ENCODE results near the gene LCOR.
"Not testable (repeated sequence)": the region's sequence is repeated elsewhere in the genome, so short reads cannot be mapped to it uniquely, and the experiment has no call there.

LCOR gene

DNA sequence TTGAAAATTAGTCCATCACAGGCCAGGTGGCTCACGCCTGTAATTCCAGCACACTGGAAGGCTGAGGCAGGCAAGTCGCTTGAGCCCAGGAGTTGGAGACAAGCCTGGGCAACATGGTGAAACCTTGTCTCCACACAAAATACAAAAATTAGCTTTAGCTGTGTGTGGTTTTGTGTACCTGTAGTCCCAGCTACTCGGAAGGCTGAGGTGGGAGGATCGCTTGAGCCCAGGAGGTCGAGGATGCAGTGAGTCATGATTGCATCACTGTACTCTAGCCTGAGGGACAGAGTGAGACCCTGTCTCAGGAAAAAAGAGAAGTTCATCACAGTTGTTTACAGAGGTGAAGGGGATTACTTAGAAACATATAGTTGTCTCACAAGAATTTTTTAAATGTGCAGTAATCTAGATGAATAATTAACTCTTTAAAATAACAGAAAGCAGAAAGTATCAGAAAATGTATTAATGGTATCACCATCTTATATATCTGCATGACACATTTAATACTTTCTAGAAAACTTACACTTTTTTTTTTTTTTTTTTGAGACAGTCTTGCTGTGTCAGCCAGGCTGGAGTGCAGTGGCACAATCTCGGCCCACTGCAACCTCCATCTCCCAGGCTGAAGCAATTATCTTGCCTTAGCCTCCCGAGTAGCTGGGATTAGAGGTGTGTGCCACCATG is 8.9 kb downstream of the LCOR start:
- DNase-seq: no peak

DNA sequence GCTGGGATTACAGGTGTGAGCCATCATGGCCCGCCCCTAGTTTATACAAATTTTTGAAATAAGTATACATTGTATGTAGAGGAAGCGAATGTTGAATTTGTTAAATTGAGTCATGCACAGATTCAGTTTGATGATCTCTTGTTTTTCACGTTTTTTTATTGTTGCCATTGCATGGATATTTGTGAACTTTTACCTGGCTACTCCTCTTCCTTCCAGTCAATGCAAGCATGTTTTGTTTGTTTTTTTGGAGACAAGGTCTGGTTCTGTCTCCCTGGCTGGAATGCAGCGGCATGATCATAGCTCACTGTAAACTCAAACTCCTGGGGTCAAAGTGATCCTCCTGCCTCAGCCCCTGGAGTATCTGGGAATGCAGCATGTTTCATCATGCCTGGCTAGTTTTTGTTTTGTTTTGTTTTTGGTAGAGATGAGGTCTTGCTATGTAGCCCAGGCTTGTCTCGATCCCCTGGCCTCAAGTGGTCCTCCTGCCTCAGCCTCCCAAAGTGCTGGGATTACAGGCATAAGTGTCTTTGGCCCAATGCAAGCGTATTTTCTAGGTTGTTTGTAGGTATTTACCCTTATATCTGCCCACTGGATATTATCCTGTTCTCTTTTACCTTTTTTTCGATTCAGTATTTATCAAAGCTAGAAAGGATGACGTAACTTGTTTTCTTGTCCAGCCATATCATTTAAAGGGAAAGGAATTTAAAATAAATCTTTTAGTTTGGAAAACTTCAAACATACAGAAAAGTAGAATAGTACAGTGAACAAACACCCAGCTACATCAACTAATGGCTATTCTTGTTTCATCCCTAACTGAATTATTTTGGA is 11.0 kb downstream of the LCOR start:
- DNase-seq: no peak

GRCh38 chr10:96843823-96844222 is 11.7 kb downstream of the LCOR start:
- DNase-seq: no peak

DNA sequence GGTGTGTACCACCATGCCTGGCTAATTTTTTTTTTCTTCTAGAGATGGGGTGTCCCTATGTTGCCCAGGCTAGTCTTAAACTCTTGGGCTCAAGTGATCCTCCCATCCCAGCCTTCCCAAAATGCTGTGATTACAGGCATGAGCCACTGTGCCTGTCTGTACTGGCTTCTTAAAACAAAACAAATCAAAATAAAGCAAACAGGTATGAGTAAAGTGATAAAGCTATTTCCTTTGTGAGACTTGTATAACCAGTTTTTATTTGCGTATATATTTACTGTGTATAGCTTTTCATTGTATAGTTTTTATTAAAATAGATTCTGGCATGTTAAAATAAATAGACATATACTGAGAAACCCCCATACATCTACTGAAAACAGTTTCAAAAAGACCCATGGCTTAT is 14.3 kb downstream of the LCOR start:
- DNase-seq: no peak

- no peak for DNase-seq
These were observed 14.8 kb downstream of the LCOR start for GRCh38 chr10:96846926-96847325.

GRCh38 chr10:96847356-96847755 is 15.3 kb downstream of the LCOR start:
- not testable (repeated sequence) for DNase-seq

DNA sequence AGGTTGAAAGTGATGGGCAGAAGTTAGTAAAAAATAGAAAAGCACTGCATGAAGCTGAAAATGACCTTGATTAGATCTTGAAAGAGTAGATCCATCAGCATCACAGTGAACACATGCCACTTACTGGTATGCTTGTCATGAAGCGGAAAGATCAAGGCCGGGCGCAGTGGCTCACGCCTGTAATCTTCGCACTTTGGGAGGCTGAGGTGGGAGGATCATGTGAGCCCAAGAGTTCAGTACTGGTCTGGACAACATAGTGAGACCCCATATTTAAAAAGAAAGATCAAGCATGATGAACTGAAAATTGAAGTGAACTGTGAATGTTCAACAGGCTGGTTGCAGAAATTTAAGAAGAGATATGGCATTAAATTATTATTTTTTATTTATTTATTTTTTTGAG is 18.0 kb downstream of the LCOR start:
- no peak for DNase-seq

DNA sequence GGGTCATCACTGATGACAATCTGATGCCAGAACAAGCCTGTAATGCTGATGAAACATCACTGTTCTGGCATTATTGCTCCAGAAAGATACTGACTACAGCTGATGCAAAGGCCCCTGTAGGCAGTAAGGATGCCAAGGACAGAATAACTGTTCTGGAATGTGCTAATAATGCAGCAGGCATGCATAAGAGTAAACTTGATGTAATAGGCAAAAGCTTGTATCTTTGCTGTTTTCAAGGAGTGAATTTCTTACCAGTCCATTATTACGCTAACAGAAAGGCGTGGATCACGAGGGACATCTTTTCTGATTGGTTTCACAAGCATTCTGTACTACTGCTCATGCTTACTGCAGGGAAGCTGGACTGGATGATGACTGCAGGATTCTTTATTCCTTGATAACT is 18.7 kb downstream of the LCOR start:
- DNase-seq: no peak

GRCh38 chr10:96851281-96851680 is 19.2 kb downstream of the LCOR start:
- no peak for DNase-seq

- DNase-seq: no peak
These were observed 24.2 kb downstream of the LCOR start for GRCh38 chr10:96856317-96856716.

- DNase-seq: no peak
These were observed 25.4 kb downstream of the LCOR start for GRCh38 chr10:96857301-96858012.

- DNase-seq: no peak
These were observed 26.1 kb downstream of the LCOR start for GRCh38 chr10:96858038-96858705.

DNA sequence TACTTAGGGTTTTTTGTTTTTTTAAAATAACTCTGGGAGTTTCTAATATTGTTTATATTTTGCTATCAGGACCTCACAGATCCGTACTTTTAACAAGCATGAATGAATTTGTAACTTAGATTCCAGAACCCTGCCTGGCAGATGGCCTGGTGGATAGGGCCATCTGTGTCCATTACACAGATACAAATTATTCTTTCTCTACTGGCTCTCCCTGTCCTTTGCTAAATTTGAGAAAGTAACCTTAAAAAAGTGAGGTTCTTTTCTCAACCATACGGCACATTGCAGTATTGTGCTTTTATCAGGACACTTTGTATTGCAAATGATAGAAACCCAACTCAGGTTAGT is 26.6 kb downstream of the LCOR start:
- no peak for DNase-seq

GRCh38 chr10:96860631-96861277 is 28.7 kb downstream of the LCOR start:
- DNase-seq: no peak

- no peak for DNase-seq
These were observed 31.9 kb downstream of the LCOR start for GRCh38 chr10:96863922-96864543.

GRCh38 chr10:96873086-96873485 is 41.0 kb downstream of the LCOR start:
- DNase-seq: no peak

DNA sequence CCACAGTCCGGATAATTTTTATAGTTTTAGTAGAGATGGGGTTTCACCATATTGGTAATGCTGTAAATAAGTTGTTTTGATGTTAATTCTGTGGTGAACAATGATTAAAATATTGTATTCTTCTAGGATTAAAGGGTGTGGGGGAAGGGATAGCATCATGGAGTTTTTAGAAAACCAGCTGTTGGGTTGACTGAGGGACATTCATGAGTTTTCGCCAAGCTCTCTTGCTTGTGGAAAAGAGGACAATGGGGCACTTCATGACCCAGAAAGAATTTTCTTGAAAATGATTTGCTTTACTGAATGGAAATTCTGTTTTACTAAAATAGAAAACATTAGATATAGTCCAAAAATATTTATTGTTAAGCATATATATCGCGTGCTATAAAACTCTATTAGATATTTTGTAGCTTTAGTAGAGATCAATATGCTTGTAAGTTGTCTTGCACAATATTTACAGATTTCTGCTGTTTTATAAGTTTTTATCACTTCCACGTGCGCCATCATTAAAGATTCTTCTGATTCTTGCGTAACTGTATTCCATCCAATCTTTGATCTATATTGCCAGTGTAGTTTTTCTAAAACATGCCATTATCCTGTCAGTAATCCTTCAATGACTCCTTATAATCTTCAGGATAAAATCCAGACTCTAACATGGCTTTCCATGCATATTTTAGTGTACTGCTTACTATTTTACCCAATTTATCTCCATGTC is 41.8 kb downstream of the LCOR start:
- DNase-seq: no peak

DNA sequence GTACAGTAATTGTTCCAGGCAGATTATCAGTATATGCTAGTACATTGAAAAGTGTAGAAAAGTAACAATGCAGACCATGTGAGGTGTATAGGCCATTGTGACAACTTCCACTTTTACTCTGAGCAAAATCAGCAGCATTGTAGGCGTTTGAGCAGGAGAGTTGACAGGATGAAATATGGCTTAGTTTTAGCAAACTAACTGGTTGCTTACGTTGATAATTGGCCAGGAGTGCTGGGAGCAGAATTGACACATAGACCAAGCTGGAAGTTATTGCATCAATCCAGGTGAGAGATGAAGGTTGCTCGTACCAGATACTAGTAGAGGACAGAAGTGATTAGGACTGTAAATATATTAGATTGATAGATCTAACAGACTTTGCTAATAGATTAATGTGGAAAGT is 46.0 kb downstream of the LCOR start:
- DNase-seq: no peak

DNA sequence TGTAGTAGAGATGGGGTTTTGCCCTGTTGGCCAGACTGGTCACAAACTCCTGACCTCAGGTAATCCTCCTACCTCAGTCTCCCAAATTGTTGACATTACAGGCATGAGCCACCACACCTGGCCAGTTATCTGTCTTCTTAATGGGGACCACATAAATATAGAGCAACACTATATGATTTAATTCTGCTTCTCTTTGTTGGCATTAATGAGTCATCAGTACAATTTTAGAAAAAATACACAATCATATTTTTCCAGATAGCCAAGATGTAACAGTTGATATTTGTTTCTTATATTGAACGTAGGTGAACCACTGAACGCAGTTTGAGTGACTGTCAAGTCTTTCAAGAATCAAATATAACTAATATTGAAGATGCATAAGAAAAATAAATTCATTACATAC is 48.5 kb downstream of the LCOR start:
- no peak for DNase-seq

GRCh38 chr10:96889415-96890171 is 57.5 kb downstream of the LCOR start:
- no peak for DNase-seq

- DNase-seq: no peak
These were observed 58.0 kb downstream of the LCOR start for GRCh38 chr10:96890172-96890513.

Data from stimulated activated CD4-positive, alpha-beta T cell treated with anti-CD3 and anti-CD28 coated beads, Interleukin-12 subunit alpha, Interleukin-12 subunit beta, amount 100 ng/mL, for 4 hours (primary cell).